CD14-positive monocyte (primary cell): Measurements from ENCODE around the gene PPM1H. TPM values are rescaled to one million over a fixed set of nuclear protein-coding genes. Genes with fewer than 3 reads are reported as not detected.

Experiments
- DNase-seq, 3 donors: peaks; one replicate each; pipeline ENCODE4 v3.0.0-alpha.2; 2011 to 2022
- H2AFZ ChIP-seq: 2 replicates; pipeline ENCODE4 v1.6.0; 2012; ENCODE audit warnings: mild to moderate bottlenecking, low read depth, low read length, inconsistent platforms; ENCODE audit not compliant: insufficient read depth, poor library complexity, severe bottlenecking
- H3K27ac ChIP-seq, 2 donors: 1 replicate in 1 of 2; 2 replicates in 1 of 2; pipeline ENCODE4 v1.5.1; 2012 to 2013; ENCODE audit warnings: low read length in 2 of 2, control low read depth in 1 of 2, inconsistent platforms in 1 of 2, low read depth in 1 of 2, mild to moderate bottlenecking in 1 of 2
- H3K27me3 ChIP-seq, 2 donors: one replicate each; pipeline versions ENCODE4 v1.6.0 to v1.6.1; 2011 to 2013; ENCODE audit warnings: low read length in 2 of 2; ENCODE audit not compliant: control insufficient read depth in 2 of 2, insufficient read depth in 2 of 2
- H3K36me3 ChIP-seq, 2 donors: replicated peaks in 1 of 2; 1 replicate in 1 of 2; 2 replicates in 1 of 2; pipeline versions ENCODE4 v1.5.1 to v1.6.1; 2012 to 2013; ENCODE audit warnings: low read length in 2 of 2, control low read depth in 1 of 2, inconsistent platforms in 1 of 2, mild to moderate bottlenecking in 1 of 2; ENCODE audit not compliant: insufficient read depth in 2 of 2, control insufficient read depth in 1 of 2
- H3K4me1 ChIP-seq, 2 donors: 1 replicate in 1 of 2; 2 replicates in 1 of 2; pipeline versions ENCODE4 v1.5.1 to v1.6.1; 2012 to 2013; ENCODE audit warnings: low read length in 2 of 2, control low read depth in 1 of 2, inconsistent platforms in 1 of 2, mild to moderate bottlenecking in 1 of 2, moderate library complexity in 1 of 2; ENCODE audit not compliant: insufficient read depth in 2 of 2, control insufficient read depth in 1 of 2
- H3K4me2 ChIP-seq: replicated peaks from 2 replicates; pipeline ENCODE3; 2012; ENCODE audit warnings: low read length, moderate library complexity, mild to moderate bottlenecking; ENCODE audit not compliant: poor library complexity, severe bottlenecking; ENCODE audit errors: extremely low read depth
- H3K4me3 ChIP-seq, 3 experiments: fragments of 200-600 bp in 1 of 3; sonication (generic) in 1 of 3; replicated peaks in 1 of 3; 1 replicate in 2 of 3; 2 replicates in 1 of 3; pipeline ENCODE4 v1.5.1; 2011 to 2013; ENCODE audit warnings: low read length in 3 of 3, mild to moderate bottlenecking in 3 of 3, control low read depth in 2 of 3, low read depth in 2 of 3, inconsistent platforms in 1 of 3, moderate library complexity in 1 of 3
- H3K79me2 ChIP-seq: 2 replicates; pipeline ENCODE4 v1.6.0; 2012; ENCODE audit warnings: mild to moderate bottlenecking, control low read depth, inconsistent platforms, low read length, moderate library complexity; ENCODE audit not compliant: insufficient read depth
- H3K9ac ChIP-seq: 2 replicates; pipeline ENCODE4 v1.6.0; 2017; ENCODE audit warnings: low read length, mild to moderate bottlenecking; ENCODE audit not compliant: insufficient read depth, poor library complexity, severe bottlenecking
- H3K9me3 ChIP-seq, 2 donors: replicated peaks in 1 of 2; 1 replicate in 1 of 2; 2 replicates in 1 of 2; pipeline versions ENCODE4 v1.5.1 to v1.6.1; 2012 to 2013; ENCODE audit warnings: low read length in 2 of 2, control low read depth in 1 of 2; ENCODE audit not compliant: control insufficient read depth in 1 of 2, insufficient read depth in 1 of 2
- H4K20me1 ChIP-seq: 2 replicates; pipeline ENCODE4 v1.6.0; 2012; ENCODE audit warnings: mild to moderate bottlenecking, low read length, control low read depth, moderate library complexity; ENCODE audit not compliant: insufficient read depth
- H3K27ac Mint-ChIP-seq, 7 donors: one replicate each; pipeline ENCODE4 v1.8.0; 2020; ENCODE audit warnings: mild to moderate bottlenecking in 7 of 7, mixed read lengths in 7 of 7, moderate library complexity in 6 of 7, inconsistent platforms in 2 of 7
- H3K27me3 Mint-ChIP-seq, 3 donors: one replicate each; pipeline ENCODE4 v1.8.0; 2021 to 2022; ENCODE audit warnings: low read depth in 3 of 3, mild to moderate bottlenecking in 3 of 3, mixed read lengths in 3 of 3, moderate library complexity in 3 of 3, inconsistent platforms in 1 of 3
- H3K36me3 Mint-ChIP-seq, 2 donors: one replicate each; pipeline ENCODE4 v1.8.0; 2020; ENCODE audit warnings: mixed read lengths in 2 of 2, inconsistent platforms in 1 of 2, mild to moderate bottlenecking in 1 of 2
- H3K4me1 Mint-ChIP-seq: one replicate; pipeline ENCODE4 v1.8.0; 2020; ENCODE audit warnings: mild to moderate bottlenecking, mixed read lengths
- H3K4me3 Mint-ChIP-seq, 2 donors: one replicate each; pipeline ENCODE4 v1.8.0; 2020; ENCODE audit warnings: mild to moderate bottlenecking in 2 of 2, mixed read lengths in 2 of 2, moderate library complexity in 1 of 2
- H3K9me3 Mint-ChIP-seq, 7 donors: one replicate each; pipeline ENCODE4 v1.8.0; 2020 to 2022; ENCODE audit warnings: mixed read lengths in 7 of 7, mild to moderate bottlenecking in 6 of 7, moderate library complexity in 6 of 7, inconsistent platforms in 2 of 7
- WGBS: methylation state at CpG from one replicate; pipeline ENCODE4 v1.1.5; 2013; ENCODE audit warnings: missing lambda C conversion rate; ENCODE audit not compliant: insufficient coverage; 5-methylcytosine and 5-hydroxymethylcytosine counted together
- intact Hi-C, 2 donors: fragments of 100-400 bp; cut with micrococcal nuclease; formaldehyde crosslinking; loops; one replicate each; pipeline versions ENCODE4 v1.15.0 to v1.15.1; 2023
- polyA plus RNA-seq, 3 donors: library from polyadenylated mRNA; depleted of rRNA in 1 of 3; unstranded in 2 of 3; stranded (reverse) in 1 of 3; fragments of 300-500 nt in 2 of 3; fragments of >200 nt in 1 of 3; fragmentation: Illumina TruSeq in 2 of 3; gene quantifications; 1 replicate in 2 of 3; 2 replicates in 1 of 3; pipeline ENCODE4 v1.2.3, GENCODE V29; 2012 to 2021
- TF ChIP-seq, protein P1 (sequence below): fragments of 200-600 bp; IDR thresholded peaks from one replicate; pipeline ENCODE4 v1.8.0; 2022; ENCODE audit warnings: antibody characterized with exemption, mild to moderate bottlenecking

Gene PPM1H
- polyA plus RNA-seq, 3 donors, result 1.5 to 2.8 (median 1.9) TPM

DNA sequence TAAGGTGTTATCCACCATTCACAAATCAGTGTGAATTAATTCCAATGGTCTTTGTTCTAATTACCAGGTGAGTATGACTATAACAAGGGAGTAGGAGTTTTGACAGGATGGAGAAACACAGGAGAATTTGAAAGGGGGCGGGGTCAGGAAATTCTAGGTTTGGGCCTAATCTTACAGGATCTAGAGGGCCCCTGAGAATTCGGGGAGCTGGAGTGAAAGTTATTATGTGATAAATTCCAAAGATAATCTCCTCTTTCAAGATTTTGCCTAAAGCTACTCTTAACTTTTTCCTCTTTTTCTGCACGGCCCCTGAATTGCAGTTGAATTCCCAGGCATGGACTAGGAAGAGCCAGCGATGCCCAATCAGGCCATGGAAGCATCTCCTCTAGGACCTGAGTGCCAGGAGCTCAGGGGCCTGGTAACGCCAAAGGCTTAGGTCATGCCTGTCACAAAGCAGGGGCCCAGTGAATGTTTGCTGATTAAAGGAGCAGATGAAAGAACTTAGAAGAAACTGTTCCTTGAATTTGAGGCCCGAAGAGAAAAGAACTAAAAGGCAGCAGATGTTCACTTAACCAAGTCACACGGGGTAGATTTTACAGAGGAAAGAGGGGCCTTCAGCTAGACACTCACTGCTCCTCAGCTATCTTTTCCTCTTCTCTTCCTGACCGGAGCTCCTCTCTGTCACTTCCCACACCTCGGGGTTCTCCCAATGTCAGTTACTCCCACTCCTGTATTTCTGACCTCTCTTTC, 195.5 kb downstream of the PPM1H start:
- H3K27me3 Mint-ChIP-seq, result no peaks in the 10 kb centered on the region
- no peaks in the 10 kb centered on the region for H3K9me3 Mint-ChIP-seq
- WGBS, result 97% methylated on average over 5 of the region's 9 CpGs
- H3K27ac Mint-ChIP-seq, result peak overlapping the region in 1 of 7 donors; percentile 8
- H3K79me2 ChIP-seq, result no peaks in the 10 kb centered on the region
- TF ChIP-seq, protein P1, sequence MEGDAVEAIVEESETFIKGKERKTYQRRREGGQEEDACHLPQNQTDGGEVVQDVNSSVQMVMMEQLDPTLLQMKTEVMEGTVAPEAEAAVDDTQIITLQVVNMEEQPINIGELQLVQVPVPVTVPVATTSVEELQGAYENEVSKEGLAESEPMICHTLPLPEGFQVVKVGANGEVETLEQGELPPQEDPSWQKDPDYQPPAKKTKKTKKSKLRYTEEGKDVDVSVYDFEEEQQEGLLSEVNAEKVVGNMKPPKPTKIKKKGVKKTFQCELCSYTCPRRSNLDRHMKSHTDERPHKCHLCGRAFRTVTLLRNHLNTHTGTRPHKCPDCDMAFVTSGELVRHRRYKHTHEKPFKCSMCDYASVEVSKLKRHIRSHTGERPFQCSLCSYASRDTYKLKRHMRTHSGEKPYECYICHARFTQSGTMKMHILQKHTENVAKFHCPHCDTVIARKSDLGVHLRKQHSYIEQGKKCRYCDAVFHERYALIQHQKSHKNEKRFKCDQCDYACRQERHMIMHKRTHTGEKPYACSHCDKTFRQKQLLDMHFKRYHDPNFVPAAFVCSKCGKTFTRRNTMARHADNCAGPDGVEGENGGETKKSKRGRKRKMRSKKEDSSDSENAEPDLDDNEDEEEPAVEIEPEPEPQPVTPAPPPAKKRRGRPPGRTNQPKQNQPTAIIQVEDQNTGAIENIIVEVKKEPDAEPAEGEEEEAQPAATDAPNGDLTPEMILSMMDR, result no peak
- no peak overlapping the region for H3K27ac ChIP-seq
- H3K4me3 Mint-ChIP-seq, result no peak overlapping the region
- no peak overlapping the region for H3K4me2 ChIP-seq
- intact Hi-C loops, result loop anchor here in 1 of 2 donors (10.0 kb wide), 1 partner anchor 45 kb away; no protein-coding TSS in a partner anchor
- H3K4me3 ChIP-seq, result no peak overlapping the region
- no peak overlapping the region for H3K9ac ChIP-seq
- no peaks in the 10 kb centered on the region for H4K20me1 ChIP-seq
- peaks cover 10 to 14% of the 10 kb centered on the region in 2 donors for H3K36me3 Mint-ChIP-seq
- no peaks in the 10 kb centered on the region for H3K27me3 ChIP-seq
- H2AFZ ChIP-seq, result no peak overlapping the region
- no peaks in the 10 kb centered on the region for H3K9me3 ChIP-seq
- no peak for DNase-seq
- peaks cover 8% of the 10 kb centered on the region for H3K4me1 Mint-ChIP-seq
- no peaks in the 10 kb centered on the region for H3K36me3 ChIP-seq
- peaks cover 6 to 11% of the 10 kb centered on the region in 2 donors for H3K4me1 ChIP-seq

DNA sequence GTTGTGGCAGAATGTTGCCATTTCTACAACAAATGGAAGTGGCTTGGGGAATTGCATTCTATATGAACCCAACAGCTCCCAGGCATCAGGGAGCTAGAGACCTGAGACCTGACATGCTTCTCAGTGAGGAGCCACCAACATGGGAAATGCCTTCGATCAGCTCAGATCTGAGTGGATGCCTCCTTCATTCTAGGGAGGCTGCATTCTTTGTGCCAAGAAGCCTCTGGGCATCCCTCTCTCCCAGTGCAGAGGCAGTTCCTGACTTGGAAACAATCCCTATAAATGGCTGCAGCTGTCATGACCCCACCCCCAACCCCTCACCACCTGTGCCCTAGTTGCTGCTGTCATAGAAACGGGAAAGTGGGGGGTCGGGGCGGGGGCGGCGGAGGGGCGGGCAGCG, 196.3 kb downstream of the PPM1H start:
- Mint-ChIP-seq H3K9me3 (no peaks in the 10 kb centered on the region), H3K27me3 (no peaks in the 10 kb centered on the region), H3K4me3 (no peak overlapping the region), H3K27ac (no peak overlapping the region), H3K36me3 (peaks cover 10 to 14% of the 10 kb centered on the region in 2 donors), H3K4me1 (peaks cover 11% of the 10 kb centered on the region)
- H3K4me3 ChIP-seq, result no peak overlapping the region
- H2AFZ ChIP-seq, result no peak overlapping the region
- H3K9me3 ChIP-seq, result no peaks in the 10 kb centered on the region
- no peaks in the 10 kb centered on the region for H3K27me3 ChIP-seq
- intact Hi-C loops, result loop anchor here in 1 of 2 donors (10.0 kb wide), 1 partner anchor 46 kb away; no protein-coding TSS in a partner anchor
- no peak for DNase-seq
- H3K9ac ChIP-seq, result no peak overlapping the region
- H4K20me1 ChIP-seq, result no peaks in the 10 kb centered on the region
- H3K79me2 ChIP-seq, result no peaks in the 10 kb centered on the region
- H3K36me3 ChIP-seq, result no peaks in the 10 kb centered on the region
- H3K4me2 ChIP-seq, result no peak overlapping the region
- TF ChIP-seq, protein P1, result no peak
- WGBS, result 100% methylated on average over 1 of the region's 8 CpGs
- no peak overlapping the region for H3K27ac ChIP-seq
- peaks cover 0 to 10% of the 10 kb centered on the region in 2 donors for H3K4me1 ChIP-seq
